Parathyroid adenoma (tissue), 2 donors: ENCODE data around the gene TMED7.
A peak's percentile ranks its signal among the peaks of the same experiment; 100 is the strongest.

ENCODE experiments used
- H2AFZ ChIP-seq: fragments of 300-600 bp; sonication (generic); one replicate; pipeline ENCODE4 v1.7.0; 2017; ENCODE audit warnings: antibody characterized with exemption, mild to moderate bottlenecking
- H3K27ac ChIP-seq: fragments of 300-600 bp; sonication (generic); one replicate; pipeline ENCODE4 v1.7.0; 2017
- H3K27me3 ChIP-seq: fragments of 300-600 bp; sonication (generic); one replicate; pipeline ENCODE4 v1.7.0; 2017; ENCODE audit warnings: low read length; ENCODE audit not compliant: control insufficient read depth, insufficient read depth
- H3K36me3 ChIP-seq: fragments of 300-600 bp; sonication (generic); one replicate; pipeline ENCODE4 v1.7.0; 2017; ENCODE audit warnings: low read length; ENCODE audit not compliant: control insufficient read depth, insufficient read depth
- H3K4me1 ChIP-seq: fragments of 300-600 bp; sonication (generic); one replicate; pipeline ENCODE4 v1.7.0; 2017; ENCODE audit warnings: control low read depth
- H3K4me2 ChIP-seq: fragments of 300-600 bp; sonication (generic); one replicate; pipeline ENCODE4 v1.7.0; 2017; ENCODE audit warnings: low read length
- H3K4me3 ChIP-seq: fragments of 300-600 bp; sonication (generic); one replicate; pipeline ENCODE4 v1.7.0; 2017; ENCODE audit warnings: low read depth, low read length
- H3K79me2 ChIP-seq: fragments of 300-600 bp; sonication (generic); one replicate; pipeline ENCODE4 v1.7.0; 2017; ENCODE audit warnings: control low read depth
- H3K9ac ChIP-seq: fragments of 300-600 bp; sonication (generic); one replicate; pipeline ENCODE4 v1.7.0; 2017; ENCODE audit warnings: mild to moderate bottlenecking
- H3K9me3 ChIP-seq: fragments of 300-600 bp; sonication (generic); one replicate; pipeline ENCODE4 v1.7.0; 2017; ENCODE audit warnings: low read length; ENCODE audit not compliant: control insufficient read depth
- CTCF ChIP-seq: fragments of 300-600 bp; sonication (generic); IDR thresholded peaks from one replicate; pipeline ENCODE4 v1.7.0; 2017; ENCODE audit warnings: antibody characterized with exemption, mild to moderate bottlenecking
- donor health status: primary hyperparathyroidism.

Gene TMED7

GRCh38 chr5:115616472-115616871 lies 9.4 kb downstream of the TMED7 start:
- Histone ChIP-seq H3K4me3 (no peak overlapping the region), H3K27me3 (no peaks in the 10 kb centered on the region), H3K27ac (no peak overlapping the region), H3K79me2 (no peaks in the 10 kb centered on the region), H3K4me2 (no peak overlapping the region), H3K36me3 (no peaks in the 10 kb centered on the region), H3K9ac (no peak overlapping the region), H3K4me1 (no peaks in the 10 kb centered on the region), H2AFZ (no peak overlapping the region), H3K9me3 (no peaks in the 10 kb centered on the region)
- TF ChIP-seq CTCF, result no peak

- no peak overlapping the region for H3K9ac ChIP-seq
- no peaks in the 10 kb centered on the region for H3K79me2 ChIP-seq
- no peak overlapping the region for H2AFZ ChIP-seq
- no peaks in the 10 kb centered on the region for H3K4me1 ChIP-seq
- H3K9me3 ChIP-seq, result no peaks in the 10 kb centered on the region
- H3K36me3 ChIP-seq, result no peaks in the 10 kb centered on the region
- no peaks in the 10 kb centered on the region for H3K27me3 ChIP-seq
- H3K27ac ChIP-seq, result no peak overlapping the region
- no peak overlapping the region for H3K4me3 ChIP-seq
- H3K4me2 ChIP-seq, result no peak overlapping the region
- TF ChIP-seq CTCF, result no peak
Observed at GRCh38 chr5:115611873-115612272, 14.0 kb downstream of the TMED7 start.

- Histone ChIP-seq H3K79me2 (no peaks in the 10 kb centered on the region), H3K27ac (no peak overlapping the region), H3K9me3 (no peaks in the 10 kb centered on the region), H3K4me3 (no peak overlapping the region), H3K4me1 (no peaks in the 10 kb centered on the region), H3K27me3 (no peaks in the 10 kb centered on the region), H2AFZ (no peak overlapping the region), H3K9ac (no peak overlapping the region), H3K36me3 (no peaks in the 10 kb centered on the region), H3K4me2 (no peak overlapping the region)
- no peak for TF ChIP-seq CTCF
Observed at GRCh38 chr5:115607935-115608334, 17.9 kb downstream of the TMED7 start.

- H3K9me3 ChIP-seq, result no peaks in the 10 kb centered on the region
- H3K36me3 ChIP-seq, result no peaks in the 10 kb centered on the region
- no peaks in the 10 kb centered on the region for H3K27me3 ChIP-seq
- TF ChIP-seq CTCF, result no peak
- H2AFZ ChIP-seq, result no peak overlapping the region
- no peak overlapping the region for H3K4me3 ChIP-seq
- H3K4me2 ChIP-seq, result no peak overlapping the region
- no peak overlapping the region for H3K27ac ChIP-seq
- no peaks in the 10 kb centered on the region for H3K79me2 ChIP-seq
- H3K4me1 ChIP-seq, result no peaks in the 10 kb centered on the region
- no peak overlapping the region for H3K9ac ChIP-seq
Observed at GRCh38 chr5:115605436-115605835, 20.4 kb downstream of the TMED7 start.

GRCh38 chr5:115602591-115603125 lies 23.2 kb downstream of the TMED7 start:
- peaks cover 5% of the 10 kb centered on the region for H3K4me1 ChIP-seq

More at GRCh38 chr5:115602591-115603125, 23.2 kb downstream of the TMED7 start:
- no peaks in the 10 kb centered on the region for H3K9me3 ChIP-seq
- no peaks in the 10 kb centered on the region for H3K27me3 ChIP-seq
- peak overlapping the region; percentile 36 for H3K4me3 ChIP-seq
- no peaks in the 10 kb centered on the region for H3K36me3 ChIP-seq
- H3K4me2 ChIP-seq, result peak overlapping the region; percentile 58
- peak overlapping the region; percentile 96 for H2AFZ ChIP-seq
- no peak for TF ChIP-seq CTCF
- no peak overlapping the region for H3K9ac ChIP-seq
- no peak overlapping the region for H3K27ac ChIP-seq
- no peaks in the 10 kb centered on the region for H3K79me2 ChIP-seq
